H9 (cell line): Measurements from ENCODE around the gene ARAF. TPM values are rescaled to one million over a fixed set of nuclear protein-coding genes. Genes with fewer than 3 reads are reported as not detected.

Experiments
- DNase-seq: peaks from one replicate; pipeline ENCODE4 v3.0.0-alpha.2; 2017
- H2AFZ ChIP-seq: one replicate; pipeline ENCODE4 v1.6.1; 2013; ENCODE audit warnings: mild to moderate bottlenecking, low read length, control low read depth, moderate library complexity
- H2AK5ac ChIP-seq: 2 replicates; pipeline ENCODE4 v1.6.1; 2013; ENCODE audit warnings: low read length, control low read depth, mixed read lengths; ENCODE audit not compliant: insufficient read length
- H2BK120ac ChIP-seq: one replicate; pipeline ENCODE4 v1.6.1; 2013; ENCODE audit warnings: low read depth, mild to moderate bottlenecking, low read length, control low read depth, inconsistent platforms; ENCODE audit not compliant: poor library complexity, severe bottlenecking
- H2BK12ac ChIP-seq: 2 replicates; pipeline ENCODE4 v1.6.1; 2013; ENCODE audit warnings: low read length, control low read depth, mixed read lengths, low read depth; ENCODE audit not compliant: insufficient read length
- H2BK15ac ChIP-seq: 2 replicates; pipeline ENCODE4 v1.6.1; 2013; ENCODE audit warnings: low read depth, low read length, control low read depth
- H2BK20ac ChIP-seq: one replicate; pipeline ENCODE4 v1.6.1; 2013; ENCODE audit warnings: low read depth, mild to moderate bottlenecking, low read length, control low read depth, inconsistent platforms; ENCODE audit not compliant: poor library complexity, severe bottlenecking
- H2BK5ac ChIP-seq: 2 replicates; pipeline ENCODE4 v1.6.1; 2013; ENCODE audit warnings: low read length, control low read depth, mixed read lengths; ENCODE audit not compliant: insufficient read length
- H3K14ac ChIP-seq: 2 replicates; pipeline ENCODE4 v1.6.1; 2013; ENCODE audit warnings: low read length, control low read depth; ENCODE audit not compliant: insufficient read depth
- H3K18ac ChIP-seq: 2 replicates; pipeline ENCODE4 v1.6.1; 2013; ENCODE audit warnings: low read depth, mild to moderate bottlenecking, mixed read lengths, low read length, control low read depth; ENCODE audit not compliant: insufficient read length
- H3K23ac ChIP-seq: 2 replicates; pipeline ENCODE4 v1.6.1; 2013; ENCODE audit warnings: low read length, control low read depth, mixed read lengths, low read depth; ENCODE audit not compliant: insufficient read length
- H3K23me2 ChIP-seq: 2 replicates; pipeline ENCODE4 v1.6.1; 2013; ENCODE audit warnings: low read depth, mild to moderate bottlenecking, mixed read lengths, low read length, control low read depth; ENCODE audit not compliant: insufficient read length, poor library complexity, severe bottlenecking
- H3K27ac ChIP-seq: 2 replicates; pipeline ENCODE4 v1.5.1; 2013; ENCODE audit warnings: low read length, control low read depth, mixed read lengths, low read depth; ENCODE audit not compliant: insufficient read length
- H3K27me3 ChIP-seq: 2 replicates; pipeline ENCODE4 v1.6.1; 2013; ENCODE audit warnings: low read length, control low read depth, inconsistent platforms; ENCODE audit not compliant: insufficient read depth
- H3K4ac ChIP-seq: 2 replicates; pipeline ENCODE4 v1.6.1; 2013; ENCODE audit warnings: low read depth, mild to moderate bottlenecking, control low read depth, inconsistent platforms, low read length, moderate library complexity
- H3K4me1 ChIP-seq: 2 replicates; pipeline ENCODE4 v1.6.1; 2013; ENCODE audit warnings: low read length, control low read depth, inconsistent platforms; ENCODE audit not compliant: insufficient read depth
- H3K4me2 ChIP-seq: 2 replicates; pipeline ENCODE4 v1.6.1; 2013; ENCODE audit warnings: low read length, control low read depth, mixed read lengths; ENCODE audit not compliant: insufficient read length, insufficient read depth
- H3K56ac ChIP-seq: 2 replicates; pipeline ENCODE4 v1.6.1; 2013; ENCODE audit warnings: low read depth, mild to moderate bottlenecking, mixed read lengths, low read length, control low read depth; ENCODE audit not compliant: insufficient read length
- H3K79me1 ChIP-seq: 2 replicates; pipeline ENCODE4 v1.6.1; 2013; ENCODE audit warnings: low read depth, mild to moderate bottlenecking, moderate library complexity, low read length, control low read depth, inconsistent platforms; ENCODE audit not compliant: insufficient read depth, poor library complexity, severe bottlenecking
- H3K79me2 ChIP-seq: 2 replicates; pipeline ENCODE4 v1.6.1; 2013; ENCODE audit warnings: low read length, control low read depth, inconsistent platforms; ENCODE audit not compliant: insufficient read depth
- H3K9ac ChIP-seq: 2 replicates; pipeline ENCODE4 v1.6.1; 2013; ENCODE audit warnings: low read length, control low read depth, mixed read lengths; ENCODE audit not compliant: insufficient read length; ENCODE audit errors: extremely low read depth
- H3K9me3 ChIP-seq: one replicate; pipeline ENCODE4 v1.6.1; 2013; ENCODE audit warnings: low read depth, low read length, inconsistent platforms; ENCODE audit not compliant: control insufficient read depth
- H3T11ph ChIP-seq: one replicate; pipeline ENCODE4 v1.6.1; 2013; ENCODE audit warnings: mild to moderate bottlenecking, low read length, control low read depth, inconsistent platforms
- H4K20me1 ChIP-seq: one replicate; pipeline ENCODE4 v1.6.1; 2013; ENCODE audit not compliant: control insufficient read depth, insufficient read length, insufficient read depth
- H4K5ac ChIP-seq: 2 replicates; pipeline ENCODE4 v1.6.1; 2013; ENCODE audit warnings: low read depth, mild to moderate bottlenecking, mixed read lengths, low read length, control low read depth; ENCODE audit not compliant: insufficient read length
- H4K8ac ChIP-seq: replicated peaks from 2 replicates; pipeline ENCODE4 v1.6.1; 2013; ENCODE audit warnings: low read length, control low read depth, mixed read lengths, low read depth; ENCODE audit not compliant: insufficient read length
- H4K91ac ChIP-seq: 2 replicates; pipeline ENCODE4 v1.6.1; 2013; ENCODE audit warnings: low read depth, mild to moderate bottlenecking, moderate library complexity, mixed read lengths, low read length, control low read depth; ENCODE audit not compliant: insufficient read length
- H3K27ac Mint-ChIP-seq, 3 experiments: 2 replicates in 2 of 3; 3 replicates in 1 of 3; pipeline ENCODE4 v1.8.0; 2020 to 2021; ENCODE audit warnings: mixed read lengths in 3 of 3, mild to moderate bottlenecking in 1 of 3, moderate library complexity in 1 of 3
- H3K27me3 Mint-ChIP-seq: 2 replicates; pipeline ENCODE4 v1.8.0; 2021; ENCODE audit warnings: low read depth, mild to moderate bottlenecking, moderate library complexity, mixed read lengths
- H3K36me3 Mint-ChIP-seq, 3 experiments: 2 replicates in 2 of 3; 3 replicates in 1 of 3; pipeline ENCODE4 v1.8.0; 2020 to 2021; ENCODE audit warnings: low read depth in 3 of 3, mixed read lengths in 3 of 3; ENCODE audit not compliant: insufficient read depth in 1 of 3
- H3K4me1 Mint-ChIP-seq, 2 experiments: 2 replicates each; pipeline ENCODE4 v1.8.0; 2020; ENCODE audit warnings: mixed read lengths in 2 of 2
- H3K4me3 Mint-ChIP-seq, 2 experiments: 2 replicates in 1 of 2; 3 replicates in 1 of 2; pipeline ENCODE4 v1.8.0; 2020 to 2021; ENCODE audit warnings: mild to moderate bottlenecking in 2 of 2, mixed read lengths in 2 of 2, moderate library complexity in 1 of 2
- H3K9me3 Mint-ChIP-seq, 2 experiments: 2 replicates in 1 of 2; 3 replicates in 1 of 2; pipeline ENCODE4 v1.8.0; 2020; ENCODE audit warnings: mild to moderate bottlenecking in 2 of 2, mixed read lengths in 2 of 2, moderate library complexity in 1 of 2
- CTCF ChIP-seq: fragments of 200-600 bp; sonication (generic); conservative IDR thresholded peaks from 3 replicates; pipeline ENCODE4 v1.8.0; 2021; ENCODE audit warnings: antibody characterized with exemption, mild to moderate bottlenecking
- WGBS: extraction: QIAGEN DNeasy Blood & Tissue Kit; methylation state at CpG from one replicate; pipeline ENCODE4 v1.1.7; 2013; ENCODE audit warnings: missing lambda C conversion rate, low lambda C conversion rate, mixed read lengths; ENCODE audit not compliant: insufficient read length; ENCODE audit errors: extremely low coverage; 5-methylcytosine and 5-hydroxymethylcytosine counted together
- total RNA-seq: library from RNA; stranded (reverse); gene quantifications from 2 replicates; pipeline ENCODE4 v1.2.1, GENCODE V29; 2021

ARAF gene
- total RNA-seq, 1 experiment from 2014 or later = 48.1 TPM

- Mint-ChIP-seq H3K36me3 (peaks cover 0 to 2% (median 0%) of the 10 kb centered on the region in 3 experiments; a peak in 2 of 7 replicates), H3K27me3 (no peaks in the 10 kb centered on the region), H3K4me1 (peaks cover 0 to 2% of the 10 kb centered on the region in 2 experiments; a peak in 1 of 4 replicates), H3K4me3 (no peak overlapping the region), H3K9me3 (peaks cover 54 to 57% of the 10 kb centered on the region in 2 experiments), H3K27ac (no peak overlapping the region)
- Histone ChIP-seq H4K8ac (no peak overlapping the region), H3T11ph (no peak overlapping the region), H3K4me1 (no peaks in the 10 kb centered on the region), H3K4ac (no peak overlapping the region), H3K79me1 (no peaks in the 10 kb centered on the region), H3K18ac (no peak overlapping the region), H2BK5ac (no peak overlapping the region), H3K27ac (no peak overlapping the region), H2AFZ (no peak overlapping the region), H3K79me2 (no peaks in the 10 kb centered on the region), H3K56ac (no peak overlapping the region), H4K5ac (no peak overlapping the region), H3K14ac (no peak overlapping the region), H3K4me2 (no peak overlapping the region), H3K23ac (no peak overlapping the region), H2BK15ac (no peak overlapping the region), H2BK20ac (no peak overlapping the region), H3K27me3 (no peaks in the 10 kb centered on the region), H2BK120ac (no peak overlapping the region), H3K23me2 (no peaks in the 10 kb centered on the region), H2BK12ac (no peak overlapping the region), H3K9ac (no peak overlapping the region), H3K9me3 (peaks cover 12% of the 10 kb centered on the region), H2AK5ac (no peak overlapping the region), H4K20me1 (no peaks in the 10 kb centered on the region), H4K91ac (no peak overlapping the region)
- DNase-seq = no peak
- WGBS = no CpG with 5 or more reads among the region's 5 CpGs
- no peak for TF ChIP-seq CTCF
Observed at GRCh38 chrX:47543496-47543895, 17.5 kb upstream of the ARAF start.
